NCI-H345 (cell line): ENCODE data around the gene RTP5.
"Not testable (repeated sequence)": the region's sequence is repeated elsewhere in the genome, so short reads cannot be mapped to it uniquely, and the experiment has no call there.

Source experiments
- DNase-seq: peaks from one replicate; lab custom pipeline; 2025; lab: John Stamatoyannopoulos, UW

The RTP5 gene

GRCh38 chr2:241902357-241902991 is 32.9 kb downstream of the RTP5 start:
- DNase-seq: no peak

GRCh38 chr2:241903121-241904010 is 33.8 kb downstream of the RTP5 start:
- DNase-seq: no peak

DNA sequence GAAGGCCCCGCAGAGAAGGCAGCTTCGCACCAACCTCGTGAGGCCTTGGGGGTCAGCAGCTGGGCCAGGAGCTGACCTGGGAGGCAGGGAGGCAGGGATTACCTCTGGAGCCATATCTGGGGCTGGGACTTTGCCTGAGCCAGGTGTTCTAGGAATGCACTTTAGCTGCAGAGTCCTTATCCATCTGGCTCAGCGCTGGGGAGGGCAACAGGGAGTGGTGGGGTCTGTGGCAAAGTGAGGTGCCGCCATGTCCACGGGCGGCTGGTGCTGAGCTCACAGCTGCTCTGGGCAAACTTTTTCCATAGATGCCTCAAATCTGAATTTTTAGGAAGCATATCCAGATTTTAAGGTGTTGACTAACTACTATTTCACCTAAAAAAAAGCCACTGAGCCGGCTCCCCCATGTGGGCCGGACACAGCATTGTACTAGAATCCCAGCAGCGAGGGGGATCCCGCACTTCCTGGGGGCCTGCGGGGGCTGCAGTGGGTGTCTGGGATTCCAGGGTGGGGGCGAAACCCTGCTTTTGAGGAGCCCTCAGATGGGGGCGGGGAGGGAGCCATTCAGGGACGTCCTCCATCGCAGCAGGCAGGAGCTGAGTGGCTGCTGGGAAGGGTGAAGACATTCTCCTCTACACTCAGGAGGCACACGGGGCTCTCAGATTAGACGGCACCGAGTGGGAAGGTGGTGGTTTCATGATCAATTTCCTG is 34.6 kb downstream of the RTP5 start:
- DNase-seq: no peak

DNA sequence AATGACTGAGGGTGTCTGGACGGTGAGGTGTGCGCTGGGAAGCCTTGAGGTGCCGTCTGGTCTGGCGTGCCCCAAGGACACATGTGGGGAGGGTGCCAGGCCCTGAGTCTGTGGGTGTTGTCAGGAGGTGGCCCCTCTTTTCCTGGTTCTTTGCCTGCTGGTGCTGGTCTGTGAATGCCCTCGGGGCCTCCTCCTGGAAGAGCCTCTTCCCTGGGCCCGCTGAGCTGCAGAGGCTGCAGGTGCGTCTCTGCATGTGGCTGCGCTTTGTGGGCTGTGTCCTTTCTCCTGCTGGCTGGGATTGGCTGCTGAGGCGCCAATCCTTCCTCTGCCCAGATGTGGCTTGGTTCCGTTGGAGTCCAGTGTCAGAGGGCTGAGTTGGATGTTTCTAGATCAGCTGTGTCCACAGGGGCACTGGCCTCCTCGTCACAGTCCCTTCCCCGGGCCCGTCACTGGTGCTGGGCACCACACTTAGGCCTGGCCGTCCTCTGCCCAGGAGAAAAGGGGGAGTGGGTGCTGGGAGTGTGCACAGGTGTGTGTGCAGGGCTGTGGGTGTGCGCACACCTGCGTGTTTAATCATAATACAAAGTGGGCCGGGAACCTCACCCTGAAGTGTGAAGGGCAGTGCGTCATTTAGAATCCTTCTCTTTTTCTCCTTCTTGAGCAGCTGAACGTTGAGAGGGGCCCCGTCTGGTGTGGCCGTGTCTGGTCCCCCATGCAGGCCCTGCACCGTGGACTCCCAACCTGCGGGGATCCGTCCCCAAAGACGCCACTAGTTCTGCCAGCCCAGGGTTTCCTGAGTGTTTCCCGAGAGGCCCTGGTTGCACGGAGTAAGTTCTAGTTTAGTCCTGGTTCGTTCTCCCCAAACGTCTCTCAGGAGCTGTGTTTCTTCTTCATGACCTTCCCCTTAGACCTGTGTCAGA is 35.5 kb downstream of the RTP5 start:
- peak; percentile 69 for DNase-seq

- no peak for DNase-seq
Observed at GRCh38 chr2:241905716-241906377, 36.3 kb downstream of the RTP5 start.

DNA sequence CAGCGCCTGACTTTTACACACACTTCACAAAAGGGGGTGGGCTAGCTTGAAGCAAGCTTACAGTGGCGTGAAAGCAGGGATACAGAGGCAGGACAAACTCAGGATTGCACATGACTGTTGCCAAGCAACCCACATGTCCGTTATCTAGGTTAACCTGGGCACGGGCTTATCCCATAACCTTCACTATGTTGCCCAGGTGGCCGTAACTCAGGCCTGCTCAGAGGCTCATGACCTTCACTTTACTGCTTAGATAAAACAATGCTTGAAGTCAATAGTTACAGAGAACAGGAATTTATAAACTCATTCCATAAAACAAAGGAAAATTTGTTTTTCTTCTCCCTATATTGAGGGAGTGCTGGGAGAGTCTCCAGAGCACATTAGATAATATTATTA is 36.8 kb downstream of the RTP5 start:
- DNase-seq: not testable (repeated sequence)

DNA sequence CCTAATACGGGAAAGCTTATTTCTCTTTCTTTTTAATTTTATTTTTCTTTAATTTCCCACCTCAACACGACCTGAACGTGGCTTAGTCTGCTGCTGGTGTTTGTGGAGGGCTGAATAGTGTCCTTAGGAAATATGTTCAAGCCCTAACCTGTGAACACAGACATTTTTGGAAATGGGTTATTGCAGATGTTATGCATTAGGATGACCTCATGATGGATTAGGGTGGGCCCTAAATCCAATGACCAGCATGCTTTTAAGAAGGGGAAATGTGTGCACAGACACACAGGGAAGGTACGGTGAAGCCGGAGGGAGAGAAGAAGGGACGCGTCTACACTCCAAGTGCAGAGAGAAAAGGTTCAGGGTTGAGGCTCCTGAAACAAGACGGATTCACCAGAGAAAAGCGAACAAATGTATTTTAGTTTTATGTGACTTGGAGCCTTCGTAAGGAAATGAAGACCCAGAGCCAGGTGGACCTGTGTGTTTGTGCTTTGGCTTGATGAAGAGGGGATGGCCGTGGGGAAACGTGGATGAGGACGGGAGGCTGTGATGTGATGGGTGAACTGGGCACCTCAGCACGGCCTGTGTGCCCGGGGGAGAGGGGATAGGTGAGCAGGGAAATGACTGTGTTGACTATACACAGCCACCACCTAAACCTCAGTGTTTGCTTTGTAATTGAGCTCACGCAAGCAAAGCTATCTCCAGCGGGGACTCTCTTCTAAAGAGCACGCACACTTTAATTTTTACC is 37.5 kb downstream of the RTP5 start:
- peak; percentile 79 for DNase-seq

DNA sequence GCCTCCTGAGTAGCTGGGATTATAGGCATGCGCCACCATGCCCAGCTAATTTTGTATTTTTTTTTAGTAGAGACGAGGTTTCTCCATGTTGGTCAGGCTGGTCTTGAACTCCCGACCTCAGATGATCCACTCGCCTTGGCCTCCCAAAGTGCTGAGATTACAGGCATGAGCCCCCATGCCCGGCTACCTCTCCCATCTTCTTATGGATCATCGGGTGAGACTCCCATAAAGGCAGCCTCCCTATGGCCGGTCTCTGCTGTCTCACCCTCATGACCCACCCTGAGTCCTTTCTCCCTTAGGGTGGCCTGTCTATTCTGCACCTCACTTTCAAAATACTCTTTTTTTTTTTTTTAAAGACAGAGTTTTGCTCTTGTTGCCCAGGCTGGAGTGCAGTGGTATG is 38.3 kb downstream of the RTP5 start:
- DNase-seq: not testable (repeated sequence)

GRCh38 chr2:241908686-241909420 is 39.3 kb downstream of the RTP5 start:
- DNase-seq: no peak

DNA sequence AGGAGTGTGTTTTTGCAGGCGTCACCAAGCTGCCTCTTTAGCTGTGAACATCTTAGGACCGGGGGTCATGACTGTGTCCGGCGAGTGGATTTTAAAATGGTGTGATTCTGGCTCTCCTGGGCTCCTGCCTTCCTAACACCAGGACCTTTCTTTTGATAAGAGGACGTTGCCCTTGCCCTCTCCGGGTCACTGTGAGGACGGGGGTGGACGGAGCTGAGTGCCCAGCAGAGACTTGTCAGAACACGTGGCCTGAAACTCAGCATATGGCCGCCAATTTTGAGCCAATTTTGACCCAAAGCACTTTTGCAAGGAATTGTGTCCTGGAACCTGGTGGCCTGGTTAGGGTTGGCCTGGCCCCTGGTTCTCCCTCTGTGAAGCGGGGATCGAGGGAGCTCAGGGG is 40.2 kb downstream of the RTP5 start:
- no peak for DNase-seq

DNA sequence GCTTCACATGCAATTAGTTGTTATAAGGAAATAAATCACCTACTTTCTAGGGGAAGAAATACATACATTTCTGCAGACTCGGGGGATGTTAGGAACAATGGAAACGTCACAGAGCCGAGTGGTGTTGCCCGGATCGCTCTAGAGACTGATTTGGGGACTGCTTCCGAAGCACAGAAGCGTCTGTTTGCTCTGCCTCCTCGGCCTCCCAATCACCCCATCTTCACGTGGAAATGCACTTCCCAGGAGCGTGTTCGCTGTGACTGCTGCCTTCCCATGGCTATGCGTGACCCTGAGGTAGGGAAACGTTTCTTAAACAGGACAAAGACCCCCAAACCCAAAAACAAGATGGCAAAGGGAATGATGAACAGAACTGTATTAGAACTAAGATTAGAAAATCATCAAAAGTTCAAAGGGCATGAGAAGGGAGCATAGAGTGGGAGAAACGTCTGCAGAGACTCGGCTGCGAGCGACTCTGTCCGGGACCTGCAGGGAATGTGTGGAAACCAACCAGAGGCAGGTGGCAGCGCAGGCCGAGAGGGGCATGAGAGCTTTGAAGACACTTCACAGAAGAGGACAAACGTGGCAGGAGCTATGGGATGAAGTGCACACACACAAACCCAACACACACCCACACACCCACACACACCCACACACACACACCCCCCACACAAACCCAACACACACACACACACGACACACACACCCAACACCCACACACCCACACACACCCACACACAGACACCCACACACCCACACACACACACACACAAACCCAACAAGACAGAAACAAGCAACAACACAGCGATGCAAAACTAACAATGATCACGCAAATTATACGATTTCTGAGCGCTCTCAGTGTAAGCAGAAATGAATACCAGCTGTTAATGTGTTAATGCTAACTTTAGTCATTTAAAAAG is 41.3 kb downstream of the RTP5 start:
- DNase-seq: no peak

GRCh38 chr2:241911551-241911950 is 42.0 kb downstream of the RTP5 start:
- no peak for DNase-seq

GRCh38 chr2:241912021-241912555 is 42.6 kb downstream of the RTP5 start:
- DNase-seq: no peak

GRCh38 chr2:241913703-241914102 is 44.2 kb downstream of the RTP5 start:
- DNase-seq: no peak

GRCh38 chr2:241914542-241914941 is 45.0 kb downstream of the RTP5 start:
- no peak for DNase-seq

DNA sequence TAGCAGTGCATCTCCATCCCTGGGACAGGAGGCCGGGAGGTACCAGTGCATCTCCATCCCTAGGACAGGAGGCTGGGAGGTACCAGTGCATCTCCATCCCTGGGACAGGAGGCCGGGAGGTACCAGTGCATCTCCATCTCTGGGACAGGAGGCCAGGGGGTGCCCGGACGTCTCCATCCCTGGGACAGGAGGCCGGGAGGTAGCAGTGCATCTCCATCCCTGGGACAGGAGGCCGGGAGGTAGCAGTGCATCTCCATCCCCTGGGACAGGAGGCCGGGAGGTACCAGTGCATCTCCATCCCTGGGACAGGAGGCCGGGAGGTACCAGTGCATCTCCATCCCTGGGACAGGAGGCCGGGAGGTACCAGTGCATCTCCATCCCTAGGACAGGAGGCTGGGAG is 52.1 kb downstream of the RTP5 start:
- not testable (repeated sequence) for DNase-seq

DNA sequence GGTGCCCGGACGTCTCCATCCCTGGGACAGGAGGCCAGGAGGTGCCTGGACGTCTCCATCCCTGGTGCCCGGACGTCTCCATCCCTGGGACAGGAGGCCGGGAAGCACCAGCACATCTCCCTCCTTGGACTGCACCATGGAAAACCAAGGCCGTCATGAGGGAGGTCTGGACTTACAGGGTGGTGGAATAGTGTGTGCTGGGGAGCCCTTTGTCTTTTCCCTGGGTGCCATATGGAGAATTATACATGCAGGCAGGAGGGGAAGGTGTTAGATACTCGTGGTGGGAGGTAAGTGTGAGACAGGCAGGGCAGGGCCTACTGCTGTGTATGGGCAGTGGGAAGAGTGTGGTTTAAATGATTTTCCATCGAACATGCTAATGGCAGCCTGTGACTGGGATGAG is 52.9 kb downstream of the RTP5 start:
- DNase-seq: no peak

- not testable (repeated sequence) for DNase-seq
Observed at GRCh38 chr2:241922816-241923601, 53.5 kb downstream of the RTP5 start.
